ENCODE data around the gene METTL21A. TPM values are rescaled to one million over a fixed set of nuclear protein-coding genes. Genes with fewer than 3 reads are reported as not detected.
"Not testable (repeated sequence)": the region's sequence is repeated elsewhere in the genome, so short reads cannot be mapped to it uniquely, and the experiment has no call there.

The METTL21A gene
- total RNA-seq, 2 experiments from 2014 or later: 10.8 to 11.9 TPM

- Mint-ChIP-seq H3K4me1 (ENCODE audit: low read depth) (no peaks in the 10 kb centered on the region), H3K4me3 (no peak overlapping the region), H3K27me3 (no peaks in the 10 kb centered on the region), H3K36me3 (ENCODE audit: low read depth) (no peaks in the 10 kb centered on the region), H3K27ac (no peak overlapping the region), H3K9me3 (no peaks in the 10 kb centered on the region)
- H3K36me3 ChIP-seq (ENCODE audit: insufficient read depth, low read length): no peaks in the 10 kb centered on the region
- DNase-seq (no peak), ATAC-seq (ENCODE audit: poor library complexity) (no peak)
- H3K9me3 ChIP-seq (ENCODE audit: control insufficient read depth in 1 of 2, insufficient read depth in 1 of 2, low read length in 2 of 2): no peaks in the 10 kb centered on the region
- no peak overlapping the region for H3K4me3 ChIP-seq (ENCODE audit: low read length)
- H3K4me1 ChIP-seq (ENCODE audit: insufficient read depth, low read length): no peaks in the 10 kb centered on the region
- TF ChIP-seq CTCF (IDR thresholded peaks at IDR 0.05): no peak
- CTCF ChIA-PET: no interaction called here
- H3K27ac ChIP-seq (ENCODE audit: low read depth in 1 of 2, low read length in 2 of 2): no peak overlapping the region
- POLR2A ChIA-PET: no interaction called here
- intact Hi-C loops (cut with DNase I, micrococcal nuclease): no loop called here
- H3K27me3 ChIP-seq (ENCODE audit: control insufficient read depth in 1 of 2, insufficient read depth in 2 of 2, low read length in 2 of 2): no peaks in the 10 kb centered on the region
Measured at GRCh38 chr2:207655000-207655399, 29.8 kb upstream of the METTL21A start.

DNA sequence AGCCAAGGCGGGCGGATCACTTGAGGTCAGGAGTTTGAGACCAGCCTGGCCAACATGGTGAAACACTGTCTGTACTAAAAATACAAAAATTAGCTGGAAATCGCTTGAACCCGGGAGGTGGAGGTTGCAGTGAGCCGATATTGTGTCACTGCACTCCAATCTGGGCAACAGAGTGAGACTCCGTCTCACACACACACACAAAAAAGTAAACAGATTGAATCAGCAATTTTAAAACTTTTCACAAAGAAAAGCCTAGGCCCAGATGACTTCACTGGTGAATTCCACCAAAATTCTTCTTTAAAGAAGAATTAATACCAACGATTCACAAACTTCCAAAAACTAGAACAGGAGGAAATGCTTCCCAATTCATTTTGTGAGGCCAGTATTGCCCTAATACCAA is 21.4 kb upstream of the METTL21A start:
- H3K36me3 Mint-ChIP-seq (ENCODE audit: low read depth); CTCF ChIA-PET; H3K27me3 ChIP-seq (ENCODE audit: control insufficient read depth in 1 of 2, insufficient read depth in 2 of 2, low read length in 2 of 2); H3K9me3 ChIP-seq (ENCODE audit: control insufficient read depth in 1 of 2, insufficient read depth in 1 of 2, low read length in 2 of 2); H3K4me3 Mint-ChIP-seq; H3K36me3 ChIP-seq (ENCODE audit: insufficient read depth, low read length); H3K4me3 ChIP-seq (ENCODE audit: low read length); DNase-seq; H3K9me3 Mint-ChIP-seq; H3K27ac Mint-ChIP-seq; POLR2A ChIA-PET; intact Hi-C loops (cut with DNase I, micrococcal nuclease); ATAC-seq (ENCODE audit: poor library complexity); H3K4me1 Mint-ChIP-seq (ENCODE audit: low read depth); H3K27ac ChIP-seq (ENCODE audit: low read depth in 1 of 2, low read length in 2 of 2); H3K27me3 Mint-ChIP-seq; H3K4me1 ChIP-seq (ENCODE audit: insufficient read depth, low read length): not testable (repeated sequence)

DNA sequence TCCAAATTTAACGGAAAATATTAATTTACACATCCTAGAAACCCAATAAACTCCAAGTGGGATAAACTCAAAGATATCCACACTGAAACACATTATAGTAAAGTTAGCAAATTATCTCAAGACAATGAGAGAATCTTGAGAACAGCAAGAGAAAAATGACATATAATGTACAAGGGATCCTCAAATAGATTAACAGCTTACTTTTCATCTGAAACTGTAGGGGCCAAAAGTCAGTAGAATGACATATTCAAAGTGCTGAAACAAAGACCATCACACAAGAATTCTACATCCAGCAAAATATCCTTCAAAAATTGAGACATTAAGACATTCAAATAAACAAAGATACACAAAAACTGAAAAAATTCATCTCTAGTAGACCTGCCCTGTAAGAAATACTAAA is 18.7 kb upstream of the METTL21A start:
- no peaks in the 10 kb centered on the region for H3K27me3 ChIP-seq (ENCODE audit: control insufficient read depth in 1 of 2, insufficient read depth in 2 of 2, low read length in 2 of 2)
- no peak for DNase-seq
- H3K27me3 Mint-ChIP-seq: peaks cover 10% of the 10 kb centered on the region
- H3K27ac Mint-ChIP-seq: no peak overlapping the region
- no peak overlapping the region for H3K4me3 Mint-ChIP-seq
- POLR2A ChIA-PET: no interaction called here
- CTCF ChIA-PET: no interaction called here
- H3K9me3 Mint-ChIP-seq: peaks cover 5% of the 10 kb centered on the region
- peaks cover 5 to 8% of the 10 kb centered on the region in 2 experiments for H3K9me3 ChIP-seq (ENCODE audit: control insufficient read depth in 1 of 2, insufficient read depth in 1 of 2, low read length in 2 of 2)
- no peaks in the 10 kb centered on the region for H3K4me1 Mint-ChIP-seq (ENCODE audit: low read depth)
- H3K27ac ChIP-seq (ENCODE audit: low read depth in 1 of 2, low read length in 2 of 2): no peak overlapping the region
- ATAC-seq (ENCODE audit: poor library complexity): no peak
- H3K4me3 ChIP-seq (ENCODE audit: low read length): no peak overlapping the region
- H3K36me3 Mint-ChIP-seq (ENCODE audit: low read depth): no peaks in the 10 kb centered on the region
- H3K4me1 ChIP-seq (ENCODE audit: insufficient read depth, low read length): no peaks in the 10 kb centered on the region
- no peak for TF ChIP-seq CTCF (IDR thresholded peaks at IDR 0.05)
- intact Hi-C loops (cut with DNase I, micrococcal nuclease): no loop called here
- no peaks in the 10 kb centered on the region for H3K36me3 ChIP-seq (ENCODE audit: insufficient read depth, low read length)

- Histone ChIP-seq H3K4me1 (ENCODE audit: insufficient read depth, low read length) (no peaks in the 10 kb centered on the region), H3K9me3 (ENCODE audit: control insufficient read depth in 1 of 2, insufficient read depth in 1 of 2, low read length in 2 of 2) (peaks cover 5 to 8% of the 10 kb centered on the region in 2 experiments), H3K4me3 (ENCODE audit: low read length) (no peak overlapping the region), H3K27me3 (ENCODE audit: control insufficient read depth in 1 of 2, insufficient read depth in 2 of 2, low read length in 2 of 2) (no peaks in the 10 kb centered on the region), H3K27ac (ENCODE audit: low read depth in 1 of 2, low read length in 2 of 2) (no peak overlapping the region), H3K36me3 (ENCODE audit: insufficient read depth, low read length) (no peaks in the 10 kb centered on the region)
- POLR2A ChIA-PET: no interaction called here
- peaks cover 5% of the 10 kb centered on the region for H3K9me3 Mint-ChIP-seq
- no peak overlapping the region for H3K27ac Mint-ChIP-seq
- H3K27me3 Mint-ChIP-seq: peaks cover 10% of the 10 kb centered on the region
- CTCF ChIA-PET: no interaction called here
- no peak overlapping the region for H3K4me3 Mint-ChIP-seq
- DNase-seq: no peak
- intact Hi-C loops (cut with DNase I, micrococcal nuclease): no loop called here
- H3K4me1 Mint-ChIP-seq (ENCODE audit: low read depth): no peaks in the 10 kb centered on the region
- TF ChIP-seq CTCF (IDR thresholded peaks at IDR 0.05): no peak
- no peaks in the 10 kb centered on the region for H3K36me3 Mint-ChIP-seq (ENCODE audit: low read depth)
- ATAC-seq (ENCODE audit: poor library complexity): no peak
Measured at GRCh38 chr2:207640661-207641060, 15.5 kb upstream of the METTL21A start.
